ENCODE measurements around the gene CATSPERB.

DNA sequence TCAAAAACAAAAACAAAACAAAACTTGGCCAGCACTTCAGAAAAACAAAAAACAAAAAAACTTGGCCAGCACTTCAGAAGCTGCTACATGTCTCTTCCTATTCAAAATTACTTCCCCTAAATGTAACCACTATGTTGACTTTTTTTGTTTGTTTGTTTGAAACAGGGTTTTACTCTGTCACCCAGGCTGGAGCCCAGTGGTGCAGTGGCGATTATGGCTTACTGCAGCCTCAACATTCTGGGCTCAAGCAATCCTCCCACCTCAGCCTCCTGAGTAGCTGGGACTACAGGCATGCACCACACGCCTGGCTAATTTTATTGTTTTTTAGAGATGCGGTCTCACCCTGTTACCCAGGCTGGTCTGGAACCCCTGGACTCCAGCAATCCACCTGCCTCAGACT, 183.8 kb downstream of the CATSPERB start:
- TF ChIP-seq POLR2A (IDR thresholded peaks at IDR 0.05) (no peak), EP300 (IDR thresholded peaks at IDR 0.05; ENCODE audit: low read depth) (no peak), POLR2AphosphoS5 (IDR thresholded peaks at IDR 0.05) (no peak)
- TF ChIP-seq, protein P1, sequence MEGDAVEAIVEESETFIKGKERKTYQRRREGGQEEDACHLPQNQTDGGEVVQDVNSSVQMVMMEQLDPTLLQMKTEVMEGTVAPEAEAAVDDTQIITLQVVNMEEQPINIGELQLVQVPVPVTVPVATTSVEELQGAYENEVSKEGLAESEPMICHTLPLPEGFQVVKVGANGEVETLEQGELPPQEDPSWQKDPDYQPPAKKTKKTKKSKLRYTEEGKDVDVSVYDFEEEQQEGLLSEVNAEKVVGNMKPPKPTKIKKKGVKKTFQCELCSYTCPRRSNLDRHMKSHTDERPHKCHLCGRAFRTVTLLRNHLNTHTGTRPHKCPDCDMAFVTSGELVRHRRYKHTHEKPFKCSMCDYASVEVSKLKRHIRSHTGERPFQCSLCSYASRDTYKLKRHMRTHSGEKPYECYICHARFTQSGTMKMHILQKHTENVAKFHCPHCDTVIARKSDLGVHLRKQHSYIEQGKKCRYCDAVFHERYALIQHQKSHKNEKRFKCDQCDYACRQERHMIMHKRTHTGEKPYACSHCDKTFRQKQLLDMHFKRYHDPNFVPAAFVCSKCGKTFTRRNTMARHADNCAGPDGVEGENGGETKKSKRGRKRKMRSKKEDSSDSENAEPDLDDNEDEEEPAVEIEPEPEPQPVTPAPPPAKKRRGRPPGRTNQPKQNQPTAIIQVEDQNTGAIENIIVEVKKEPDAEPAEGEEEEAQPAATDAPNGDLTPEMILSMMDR (IDR thresholded peaks at IDR 0.05): no peak

Measured in transverse colon (tissue), 4 donors.